Measurements from ENCODE around the gene TTLL1. TPM values are rescaled to one million over a fixed set of nuclear protein-coding genes. Genes with fewer than 3 reads are reported as not detected.

TTLL1 gene
- total and polyA plus RNA-seq, 2 of the 4 experiments (the other 2 are of a cell fraction) = 10.8 to 13.2 TPM

DNA sequence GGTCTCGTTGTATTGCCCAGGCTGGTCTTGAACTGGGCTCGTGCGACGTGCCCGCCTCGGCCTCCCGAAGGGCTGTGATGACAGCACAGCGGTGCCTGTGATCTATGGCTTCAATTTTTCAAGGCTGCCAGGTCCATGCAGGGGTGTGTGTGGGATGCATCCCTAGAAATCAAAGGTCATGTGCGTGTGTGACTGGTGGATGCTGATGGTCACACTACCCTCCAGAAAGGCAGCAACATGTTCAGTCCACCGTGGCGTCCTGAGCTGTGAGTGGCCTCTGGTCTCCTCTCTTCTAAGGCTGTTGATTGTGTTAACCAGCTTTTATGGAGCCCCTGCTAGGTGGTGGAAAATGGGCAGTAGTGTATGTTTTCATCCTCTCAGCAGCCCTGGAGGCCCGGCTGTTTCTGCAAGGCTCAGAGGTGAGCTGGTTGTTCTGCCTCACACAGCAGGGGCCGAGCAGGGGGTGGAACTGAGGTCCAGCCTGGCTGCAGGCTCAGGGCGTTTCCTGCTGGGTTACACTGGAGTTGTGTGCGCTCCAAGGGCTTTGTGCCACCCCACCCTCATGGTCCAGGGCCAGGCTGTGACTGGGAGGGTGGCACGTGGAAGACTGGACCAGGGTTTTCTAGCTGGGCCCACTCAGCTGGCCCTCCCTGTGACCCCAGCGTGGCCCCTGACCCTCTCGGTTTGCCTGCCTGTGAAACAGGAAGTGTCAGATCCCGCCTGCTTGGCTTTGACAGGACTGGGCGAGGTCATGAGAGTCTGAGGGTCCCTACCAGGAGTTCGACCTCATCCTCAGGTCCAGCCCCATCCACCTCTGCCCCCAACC is 29.0 kb upstream of the TTLL1 start:
- 17% methylated on average over 4 of the region's 21 CpGs; no CpG with 5 or more reads in 1 of the 2 experiments for WGBS, 2 experiments (ENCODE audit: extremely low coverage in 2 of 2, insufficient read length in 1 of 2)
- peaks cover 18% of the 10 kb centered on the region for H3K27me3 ChIP-seq (ENCODE audit: control insufficient read depth, insufficient read depth, low read length)
- H3K27ac ChIP-seq (ENCODE audit: insufficient read depth, low read length) = no peak overlapping the region
- no peaks in the 10 kb centered on the region for H3K79me1 ChIP-seq (ENCODE audit: low read depth in 1 of 2, low read length in 2 of 2)
- no peak overlapping the region for H3K4me3 ChIP-seq (ENCODE audit: insufficient read depth, low read depth, low read length)
- dilution Hi-C loops (cut with HindIII; ENCODE audit: low sequenced_read_pairs, unreplicated experiment) = no loop called here
- no peaks in the 10 kb centered on the region for H3K9me3 ChIP-seq (ENCODE audit: control insufficient read depth, insufficient read depth, low read length)
- no peak overlapping the region for H4K8ac ChIP-seq (ENCODE audit: low read depth in 2 of 2, low read length in 2 of 2)
- peak overlapping the region; percentile 21 for H2AFZ ChIP-seq (replicated peaks; ENCODE audit: low read length, poor library complexity)
- no peak overlapping the region for H2BK120ac ChIP-seq (ENCODE audit: low read depth, low read length)
- no peak overlapping the region for H3K23ac ChIP-seq (ENCODE audit: low read depth, low read length)
- no TSS peak for BruUV-seq (replicated peaks)
- H3K56ac ChIP-seq (ENCODE audit: extremely low read depth, insufficient read depth, low read length) = no peak overlapping the region
- intact Hi-C loops (cut with micrococcal nuclease) = no loop called here
- no peak for TF ChIP-seq NFE2L2 (IDR thresholded peaks at IDR 0.05; ENCODE audit: low read depth, low read length)
- no peak for TF ChIP-seq FOS (IDR thresholded peaks at IDR 0.05; ENCODE audit: low read depth, low read length)
- TF ChIP-seq BHLHE40 (IDR thresholded peaks at IDR 0.05; ENCODE audit: low read depth, low read length) = no peak
- TF ChIP-seq SMC3 (IDR thresholded peaks at IDR 0.05; ENCODE audit: low read depth, low read length) = no peak
- TF ChIP-seq CEBPB (IDR thresholded peaks at IDR 0.05; ENCODE audit: low read depth, low read length) = no peak
- TF ChIP-seq RFX5 (IDR thresholded peaks at IDR 0.05; ENCODE audit: low read depth, low read length) = no peak
- no peak for TF ChIP-seq POLR2A (IDR thresholded peaks at IDR 0.05; ENCODE audit: low read depth, low read length)
- TF ChIP-seq MAZ (IDR thresholded peaks at IDR 0.05; ENCODE audit: borderline replicate concordance, low read depth, low read length) = no peak
- no peaks in the 10 kb centered on the region for H3K4me1 ChIP-seq (ENCODE audit: control insufficient read depth, insufficient read depth, low read length)
- H3K14ac ChIP-seq (replicated peaks; ENCODE audit: low read depth, low read length) = no peak overlapping the region
- no peak overlapping the region for H2BK20ac ChIP-seq (ENCODE audit: low read depth, low read length)
- no peak overlapping the region for H3K9ac ChIP-seq (ENCODE audit: low read depth, low read length)
- no peak overlapping the region for H3K4ac ChIP-seq (ENCODE audit: low read depth, low read length)
- in situ Hi-C loops (cut with MboI; ENCODE audit: low sequenced_read_pairs) = no loop called here
- no peak for DNase-seq
- H4K91ac ChIP-seq (ENCODE audit: insufficient read depth, low read depth, low read length) = no peak overlapping the region
- no peak; the same call in 1 of the 2 replicates for ATAC-seq (ENCODE audit: low read depth)
- no peak overlapping the region for H2BK15ac ChIP-seq (ENCODE audit: low read depth, low read length)
- H2BK5ac ChIP-seq (ENCODE audit: low read depth, low read length, poor library complexity, severe bottlenecking) = no peak overlapping the region
- H4K20me1 ChIP-seq (ENCODE audit: insufficient read depth, low read length) = no peaks in the 10 kb centered on the region
- H3K36me3 ChIP-seq (ENCODE audit: control insufficient read depth, insufficient read depth, low read length) = no peaks in the 10 kb centered on the region
- POLR2A ChIA-PET (ENCODE audit: unreplicated experiment) = no interaction called here
- H3K18ac ChIP-seq (ENCODE audit: low read depth, low read length) = no peak overlapping the region
- no peak overlapping the region for H3K4me2 ChIP-seq (ENCODE audit: low read depth, low read length)
- CTCF ChIA-PET = no interaction called here
- no peak overlapping the region for H2AK5ac ChIP-seq (ENCODE audit: low read depth, low read length)
- no peak overlapping the region for H2AK9ac ChIP-seq (replicated peaks; ENCODE audit: low read depth, low read length, poor library complexity)
- no peak overlapping the region for H4K5ac ChIP-seq (ENCODE audit: low read depth, low read length)
- no peaks in the 10 kb centered on the region for H3K9me1 ChIP-seq (ENCODE audit: insufficient read depth, low read length)
